B cell (primary cell): ENCODE results near the gene CDK6. TPM values are rescaled to one million over a fixed set of nuclear protein-coding genes. Genes with fewer than 3 reads are reported as not detected.

ENCODE experiments used
- ATAC-seq: fragments of 200-7000 bp; cut with Tn5 transposase; one replicate; pipeline ENCODE4 v1.10.0; 2021; ENCODE audit warnings: low read depth, mild to moderate bottlenecking, moderate number of reproducible peaks, moderate library complexity
- CTCF ChIA-PET: fragments of 350-600 bp; sonication (Branson Sonifier 250); formaldehyde crosslinking; loops from one replicate; lab custom pipeline; 2021; ENCODE audit warnings: antibody characterized with exemption, inconsistent platforms; lab: Charles Lee
- POLR2A ChIA-PET: fragments of 350-600 bp; sonication (Branson Sonifier 250); formaldehyde crosslinking; loops from one replicate; lab custom pipeline; 2021; ENCODE audit warnings: antibody characterized with exemption; lab: Charles Lee
- DNase-seq: peaks from one replicate; pipeline ENCODE4 v3.0.0; 2013
- H2AFZ ChIP-seq: 2 replicates; pipeline ENCODE4 v1.6.1; 2012; ENCODE audit warnings: mild to moderate bottlenecking, low read depth, low read length; ENCODE audit not compliant: insufficient read depth, poor library complexity, severe bottlenecking
- H3K27ac ChIP-seq, 2 donors: 1 replicate in 1 of 2; 2 replicates in 1 of 2; pipeline ENCODE4 v1.5.1; 2012 to 2013; ENCODE audit warnings: low read length in 2 of 2, mild to moderate bottlenecking in 2 of 2, moderate library complexity in 1 of 2
- H3K27me3 ChIP-seq, 4 experiments: fragments of 200-600 bp in 1 of 4; sonication (generic) in 1 of 4; replicated peaks in 1 of 4; 1 replicate in 2 of 4; 2 replicates in 2 of 4; pipeline versions ENCODE4 v1.6.1 to v1.7.0; 2013 to 2016; ENCODE audit warnings: low read length in 3 of 4, mild to moderate bottlenecking in 2 of 4, mixed read lengths in 1 of 4, moderate library complexity in 1 of 4; ENCODE audit not compliant: insufficient read depth in 4 of 4, control insufficient read depth in 3 of 4; ENCODE audit errors: control extremely low read depth in 1 of 4
- H3K36me3 ChIP-seq, 2 experiments: replicated peaks in 1 of 2; 1 replicate in 1 of 2; 2 replicates in 1 of 2; pipeline versions ENCODE4 v1.6.1 to v1.7.1; 2013; ENCODE audit warnings: low read length in 1 of 2; ENCODE audit not compliant: insufficient read depth in 2 of 2, control insufficient read depth in 1 of 2; ENCODE audit errors: control extremely low read depth in 1 of 2, extremely low read depth in 1 of 2
- H3K4me1 ChIP-seq, 2 donors: fragments of 200-600 bp in 1 of 2; sonication (generic) in 1 of 2; 1 replicate in 1 of 2; 2 replicates in 1 of 2; pipeline versions ENCODE4 v1.5.1 to v1.6.1; 2013 to 2017; ENCODE audit warnings: low read length in 2 of 2; ENCODE audit not compliant: control insufficient read depth in 2 of 2, insufficient read depth in 2 of 2
- H3K4me2 ChIP-seq: replicated peaks from 2 replicates; pipeline ENCODE3; 2012; ENCODE audit warnings: mild to moderate bottlenecking, low read depth, low read length; ENCODE audit not compliant: poor library complexity, severe bottlenecking
- H3K4me3 ChIP-seq, 5 experiments: fragments of 200-600 bp in 1 of 5; sonication (generic) in 1 of 5; 1 replicate in 3 of 5; 2 replicates in 2 of 5; pipeline versions ENCODE4 v1.5.1 to v1.7.0; 2011 to 2016; ENCODE audit warnings: low read length in 4 of 5, mild to moderate bottlenecking in 4 of 5, low read depth in 2 of 5, control low read depth in 1 of 5, moderate library complexity in 1 of 5; ENCODE audit not compliant: insufficient read depth in 1 of 5; ENCODE audit errors: control extremely low read depth in 1 of 5, extremely low read depth in 1 of 5
- H3K79me2 ChIP-seq: fragments of 200-600 bp; sonication (generic); one replicate; pipeline ENCODE4 v1.6.0; 2016; ENCODE audit warnings: low read length; ENCODE audit not compliant: control insufficient read depth, insufficient read depth
- H3K9ac ChIP-seq: fragments of 200-600 bp; sonication (generic); 2 replicates; pipeline ENCODE4 v1.6.1; 2017; ENCODE audit warnings: mild to moderate bottlenecking, low read length, moderate library complexity
- H3K9me3 ChIP-seq, 3 donors: one replicate each; pipeline versions ENCODE4 v1.6.1 to v1.7.1; 2013; ENCODE audit warnings: low read length in 2 of 3; ENCODE audit not compliant: control insufficient read depth in 2 of 3, insufficient read depth in 1 of 3; ENCODE audit errors: control extremely low read depth in 1 of 3
- H4K20me1 ChIP-seq: 2 replicates; pipeline ENCODE4 v1.6.0; 2012; ENCODE audit warnings: mild to moderate bottlenecking, low read length; ENCODE audit not compliant: insufficient read depth, control insufficient read depth, poor library complexity, severe bottlenecking
- H3K27ac Mint-ChIP-seq: one replicate; pipeline ENCODE4 v1.8.0; 2021; ENCODE audit warnings: mixed read lengths
- H3K27me3 Mint-ChIP-seq: one replicate; pipeline ENCODE4 v1.8.0; 2021; ENCODE audit warnings: mixed read lengths
- H3K4me1 Mint-ChIP-seq: one replicate; pipeline ENCODE4 v1.8.0; 2021; ENCODE audit warnings: mixed read lengths
- H3K4me3 Mint-ChIP-seq: one replicate; pipeline ENCODE4 v1.8.0; 2021; ENCODE audit warnings: mixed read lengths
- H3K9me3 Mint-ChIP-seq: one replicate; pipeline ENCODE4 v1.8.0; 2022; ENCODE audit warnings: mixed read lengths; ENCODE audit not compliant: insufficient read depth
- EZH2 ChIP-seq: IDR thresholded peaks from 2 replicates; pipeline ENCODE4 v1.6.1; 2012; ENCODE audit warnings: borderline replicate concordance, low read depth, mild to moderate bottlenecking, moderate library complexity, low read length; ENCODE audit not compliant: insufficient read depth, poor library complexity, severe bottlenecking
- WGBS: methylation state at CpG from one replicate; pipeline ENCODE4 v1.1.5; 2013; ENCODE audit warnings: missing lambda C conversion rate; ENCODE audit not compliant: insufficient coverage; 5-methylcytosine and 5-hydroxymethylcytosine counted together
- intact Hi-C: fragments of 100-400 bp; cut with micrococcal nuclease; formaldehyde crosslinking; loops from one replicate; pipeline ENCODE4 v1.10.0; 2022
- polyA plus RNA-seq: library from polyadenylated mRNA; depleted of rRNA; stranded (reverse); fragments of >200 nt; gene quantifications from 2 replicates; pipeline ENCODE4 v1.2.3, GENCODE V29; 2012
- total RNA-seq, 2 donors: library from RNA; stranded (reverse); fragments of 120-200 nt in 1 of 2; gene quantifications; 1 replicate in 1 of 2; 2 replicates in 1 of 2; pipeline versions ENCODE4 v1.2.3 to v1.2.4, GENCODE V29; 2013 to 2022
- TF ChIP-seq, protein P1 (sequence below): fragments of 200-600 bp; IDR thresholded peaks from one replicate; pipeline ENCODE4 v1.8.0; 2022; ENCODE audit warnings: antibody characterized with exemption, mild to moderate bottlenecking

Gene CDK6
- total and polyA plus RNA-seq, 2 donors (not counting 1 experiment from before 2014, with no cell fraction given) = 3.0 to 14.6 TPM

DNA sequence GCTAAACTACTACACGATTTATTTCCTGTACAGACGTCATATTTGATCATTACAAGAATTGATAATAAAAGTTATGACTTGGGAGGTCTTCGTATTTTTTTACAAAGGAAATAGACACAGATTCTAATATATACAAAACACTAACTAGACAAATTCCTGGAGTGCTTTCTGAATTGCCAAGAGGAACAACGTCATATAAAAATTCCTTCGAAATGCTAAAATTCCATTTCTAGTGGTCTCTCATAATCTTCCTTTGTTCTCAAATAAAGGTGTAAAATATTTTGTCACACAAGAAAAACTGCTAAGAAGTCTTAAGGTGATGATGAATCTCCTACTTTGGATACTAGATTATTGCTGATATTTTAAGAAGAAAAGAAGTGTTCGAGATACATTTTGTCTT, 85.4 kb downstream of the CDK6 start:
- no peak overlapping the region for H3K4me3 ChIP-seq
- H3K9me3 Mint-ChIP-seq = no peaks in the 10 kb centered on the region
- no peak overlapping the region for H3K27ac Mint-ChIP-seq
- H4K20me1 ChIP-seq = no peaks in the 10 kb centered on the region
- CTCF ChIA-PET = no interaction called here
- peaks cover 15% of the 10 kb centered on the region for H3K79me2 ChIP-seq
- H3K36me3 ChIP-seq = no peaks in the 10 kb centered on the region
- H3K4me2 ChIP-seq = no peak overlapping the region
- no peak overlapping the region for H3K27ac ChIP-seq
- peaks cover 20% of the 10 kb centered on the region for H3K4me1 Mint-ChIP-seq
- no peak overlapping the region for H3K9ac ChIP-seq
- no peaks in the 10 kb centered on the region for H3K9me3 ChIP-seq
- H3K27me3 Mint-ChIP-seq = no peaks in the 10 kb centered on the region
- H3K4me3 Mint-ChIP-seq = no peak overlapping the region
- DNase-seq = no peak
- TF ChIP-seq EZH2 = no peak
- TF ChIP-seq, protein P1, sequence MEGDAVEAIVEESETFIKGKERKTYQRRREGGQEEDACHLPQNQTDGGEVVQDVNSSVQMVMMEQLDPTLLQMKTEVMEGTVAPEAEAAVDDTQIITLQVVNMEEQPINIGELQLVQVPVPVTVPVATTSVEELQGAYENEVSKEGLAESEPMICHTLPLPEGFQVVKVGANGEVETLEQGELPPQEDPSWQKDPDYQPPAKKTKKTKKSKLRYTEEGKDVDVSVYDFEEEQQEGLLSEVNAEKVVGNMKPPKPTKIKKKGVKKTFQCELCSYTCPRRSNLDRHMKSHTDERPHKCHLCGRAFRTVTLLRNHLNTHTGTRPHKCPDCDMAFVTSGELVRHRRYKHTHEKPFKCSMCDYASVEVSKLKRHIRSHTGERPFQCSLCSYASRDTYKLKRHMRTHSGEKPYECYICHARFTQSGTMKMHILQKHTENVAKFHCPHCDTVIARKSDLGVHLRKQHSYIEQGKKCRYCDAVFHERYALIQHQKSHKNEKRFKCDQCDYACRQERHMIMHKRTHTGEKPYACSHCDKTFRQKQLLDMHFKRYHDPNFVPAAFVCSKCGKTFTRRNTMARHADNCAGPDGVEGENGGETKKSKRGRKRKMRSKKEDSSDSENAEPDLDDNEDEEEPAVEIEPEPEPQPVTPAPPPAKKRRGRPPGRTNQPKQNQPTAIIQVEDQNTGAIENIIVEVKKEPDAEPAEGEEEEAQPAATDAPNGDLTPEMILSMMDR = no peak
- no peaks in the 10 kb centered on the region for H3K27me3 ChIP-seq
- WGBS = no CpG with 5 or more reads among the region's 6 CpGs
- peaks cover 7 to 10% of the 10 kb centered on the region in 2 donors for H3K4me1 ChIP-seq
- POLR2A ChIA-PET = no interaction called here
- intact Hi-C loops = no loop called here
- no peak for ATAC-seq
- no peak overlapping the region for H2AFZ ChIP-seq

DNA sequence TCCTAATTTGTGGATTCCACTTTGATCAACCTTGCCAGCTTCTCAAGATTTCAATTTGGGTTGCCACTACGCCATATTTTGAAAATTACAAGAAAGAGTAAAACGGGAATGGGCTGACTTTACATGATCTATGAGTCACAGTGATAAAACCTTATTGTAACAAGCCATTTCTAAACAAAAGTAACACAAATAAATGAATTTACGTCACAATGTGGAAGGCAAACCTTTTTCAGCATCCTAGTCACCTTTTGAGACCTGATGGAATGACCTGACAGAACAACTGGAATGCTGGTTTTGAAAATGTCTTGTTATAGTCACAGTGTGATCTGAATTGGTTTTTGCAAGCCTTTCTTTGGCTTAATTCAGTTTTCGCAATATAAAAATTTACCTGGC, 85.9 kb downstream of the CDK6 start:
- no CpG with 5 or more reads among the region's 4 CpGs for whole genome bisulfite sequencing
- H3K4me2 ChIP-seq = no peak overlapping the region
- Mint-ChIP-seq H3K4me3 (no peak overlapping the region), H3K27me3 (no peaks in the 10 kb centered on the region), H3K27ac (no peak overlapping the region), H3K4me1 (peaks cover 16% of the 10 kb centered on the region), H3K9me3 (no peaks in the 10 kb centered on the region)
- peaks cover 7 to 9% of the 10 kb centered on the region in 2 donors for H3K4me1 ChIP-seq
- no peaks in the 10 kb centered on the region for H4K20me1 ChIP-seq
- POLR2A ChIA-PET = no interaction called here
- no peak overlapping the region for H3K4me3 ChIP-seq
- TF ChIP-seq, protein P1 = no peak
- no peak for TF ChIP-seq EZH2
- H3K27me3 ChIP-seq = no peaks in the 10 kb centered on the region
- H3K79me2 ChIP-seq = peaks cover 19% of the 10 kb centered on the region
- ATAC-seq (no peak), DNase-seq (no peak)
- H3K9ac ChIP-seq = no peak overlapping the region
- intact Hi-C loops = no loop called here
- H2AFZ ChIP-seq = no peak overlapping the region
- CTCF ChIA-PET = no interaction called here
- no peak overlapping the region for H3K27ac ChIP-seq
- no peaks in the 10 kb centered on the region for H3K9me3 ChIP-seq
- no peaks in the 10 kb centered on the region for H3K36me3 ChIP-seq
